HepG2 (cell line): Measurements from ENCODE around the gene ULK4. TPM values are rescaled to one million over a fixed set of nuclear protein-coding genes. Genes with fewer than 3 reads are reported as not detected.

ENCODE experiments used
- ATAC-seq: fragments of 200-7000 bp; cut with Tn5 transposase; 3 replicates; pipeline ENCODE4 v1.9.1; 2020; ENCODE audit warnings: mild to moderate bottlenecking, moderate library complexity
- BruUV-seq: library from RNA; stranded (reverse); fragments of 400-500 nt; replicated peaks from 2 replicates; lab custom pipeline; 2021; lab: Mats Ljungman, UMichigan
- CTCF ChIA-PET: fragments of 300-600 bp; formaldehyde crosslinking; extraction: SDS; loops from one replicate; lab custom pipeline; 2021; ENCODE audit warnings: low total read pairs, inconsistent platforms, low intra/inter-chr PET ratio; lab: Yijun Ruan, JAX
- POLR2A ChIA-PET: fragments of 350-600 bp; sonication (Branson Sonifier 250); formaldehyde crosslinking; loops from one replicate; lab custom pipeline; 2020; ENCODE audit warnings: antibody characterized with exemption, inconsistent platforms; lab: Yijun Ruan, JAX
- DNase-seq: peaks from one replicate; pipeline ENCODE4 v3.0.0-alpha.2; 2015; ENCODE audit warnings: low spot score
- FAIRE-seq: peaks from 3 replicates; lab custom pipeline; 2011; peaks lifted over from hg19 to GRCh38; lab: Jason Lieb, UNC
- H2AFZ ChIP-seq: one replicate; pipeline ENCODE4 v1.6.1; 2011; ENCODE audit warnings: low read length, inconsistent platforms
- H3K27ac ChIP-seq: fragments of 300-600 bp; 3 replicates; pipeline ENCODE4 v1.8.0; 2011; ENCODE audit warnings: mixed run types, mild to moderate bottlenecking, mixed read lengths, low read length, inconsistent platforms; ENCODE audit not compliant: insufficient read depth; ENCODE audit errors: extremely low read length
- H3K27me3 ChIP-seq, 2 experiments: fragments of 200-600 bp in 1 of 2; 2 replicates in 1 of 2; 3 replicates in 1 of 2; pipeline versions ENCODE4 v1.6.0 to v1.8.0; 2011; ENCODE audit warnings: low read length in 2 of 2, mild to moderate bottlenecking in 2 of 2, moderate library complexity in 2 of 2, inconsistent platforms in 1 of 2; ENCODE audit not compliant: insufficient read depth in 2 of 2, control insufficient read depth in 1 of 2
- H3K36me3 ChIP-seq, 2 experiments: fragments of 200-600 bp in 1 of 2; replicated peaks in 1 of 2; 2 replicates in 1 of 2; 3 replicates in 1 of 2; pipeline versions ENCODE4 v1.5.1 to v1.8.0; 2011; ENCODE audit warnings: low read length in 2 of 2, inconsistent platforms in 1 of 2; ENCODE audit not compliant: insufficient read depth in 2 of 2, control insufficient read depth in 1 of 2
- H3K4me1 ChIP-seq: 2 replicates; pipeline ENCODE4 v1.5.1; 2012; ENCODE audit warnings: low read length, inconsistent platforms; ENCODE audit not compliant: insufficient read depth
- H3K4me2 ChIP-seq: 2 replicates; pipeline ENCODE4 v1.6.0; 2011; ENCODE audit warnings: low read depth, low read length, inconsistent platforms
- H3K4me3 ChIP-seq, 3 experiments: fragments of 200-600 bp in 1 of 3; sonication (generic), shearing (Covaris generic) in 1 of 3; replicated peaks in 1 of 3; 2 replicates each; pipeline ENCODE4 v1.5.1; 2011 to 2016; ENCODE audit warnings: low read length in 3 of 3, inconsistent platforms in 2 of 3, low read depth in 2 of 3, mild to moderate bottlenecking in 2 of 3, control low read depth in 1 of 3, mixed read lengths in 1 of 3; ENCODE audit not compliant: insufficient read depth in 1 of 3
- H3K79me2 ChIP-seq: one replicate; pipeline ENCODE4 v1.6.1; 2011; ENCODE audit warnings: low read length, inconsistent platforms; ENCODE audit not compliant: insufficient read depth
- H3K9ac ChIP-seq: 2 replicates; pipeline ENCODE4 v1.6.0; 2011; ENCODE audit warnings: mild to moderate bottlenecking, low read depth, low read length, inconsistent platforms; ENCODE audit not compliant: insufficient read depth
- H3K9me3 ChIP-seq: 2 replicates; pipeline ENCODE4 v1.5.1; 2012; ENCODE audit warnings: mild to moderate bottlenecking, low read length
- H4K20me1 ChIP-seq: 2 replicates; pipeline ENCODE4 v1.6.0; 2011; ENCODE audit warnings: inconsistent platforms, mild to moderate bottlenecking, low read length, moderate library complexity; ENCODE audit not compliant: insufficient read depth
- CEBPB ChIP-seq: IDR thresholded peaks from 2 replicates; pipeline ENCODE4 v1.6.1; 2011; ENCODE audit warnings: low read depth, low read length, improper control_type of control experiment, borderline replicate concordance
- RBAK ChIP-seq: sonication (generic); formaldehyde crosslinking; IDR thresholded peaks from 2 replicates; pipeline ENCODE4 v1.5.1; 2020; ENCODE audit warnings: mild to moderate bottlenecking, missing genetic modification reagents
- RBM22 ChIP-seq: fragments of 200-400 bp; formaldehyde crosslinking; optimal IDR thresholded peaks from 2 replicates; pipeline ENCODE3; 2017; ENCODE audit warnings: mild to moderate bottlenecking, low read length, moderate library complexity
- WGBS: methylation state at CpG from one replicate; pipeline ENCODE4 v1.1.6; 2017; ENCODE audit warnings: low lambda C conversion rate; 5-methylcytosine and 5-hydroxymethylcytosine counted together
- in situ Hi-C: cut with HindIII; loops from 2 replicates; pipeline ENCODE4 v1.10.0; 2017; ENCODE audit warnings: low pct_unique_long_range_greater_than_20kb; ENCODE audit not compliant: extremely low pct_ligation_motif_present
- intact Hi-C: fragments of 100-400 bp; cut with micrococcal nuclease; formaldehyde crosslinking; loops from one replicate; pipeline ENCODE4 v1.10.0; 2022; ENCODE audit not compliant: unreplicated experiment
- polyA plus RNA-seq, 8 experiments: library from polyadenylated mRNA; depleted of rRNA in 3 of 8; stranded (reverse) in 7 of 8; unstranded in 1 of 8; fragments of >200 nt; fragmentation: Illumina TruSeq in 4 of 8; extraction: Trizol in 4 of 8; gene quantifications; 2 replicates each; pipeline versions ENCODE4 v1.2.1 to v1.2.3, GENCODE V29; 2011 to 2016; ENCODE audit warnings: low read depth in 4 of 8, missing spikeins in 1 of 8, mixed read lengths in 1 of 8; ENCODE audit not compliant: insufficient read depth in 1 of 8
- total RNA-seq, 5 experiments: library from RNA; depleted of rRNA; stranded (reverse); fragments of >200 nt; fragmentation: Illumina TruSeq; extraction: Trizol; gene quantifications; 2 replicates each; pipeline ENCODE4 v1.2.3, GENCODE V29; 2016; ENCODE audit warnings: low read depth in 1 of 5
- TF ChIP-seq, protein P1 (sequence below): sonication (generic); formaldehyde crosslinking; IDR thresholded peaks from 2 replicates; pipeline ENCODE4 v1.5.0; 2020; ENCODE audit warnings: mild to moderate bottlenecking, missing genetic modification reagents, borderline replicate concordance

ULK4 gene
- total and polyA plus RNA-seq, 2 of the 13 experiments (the other 11 are each of a cell fraction or from before 2014, with no cell fraction given), result 6.7 to 11.8 TPM

DNA sequence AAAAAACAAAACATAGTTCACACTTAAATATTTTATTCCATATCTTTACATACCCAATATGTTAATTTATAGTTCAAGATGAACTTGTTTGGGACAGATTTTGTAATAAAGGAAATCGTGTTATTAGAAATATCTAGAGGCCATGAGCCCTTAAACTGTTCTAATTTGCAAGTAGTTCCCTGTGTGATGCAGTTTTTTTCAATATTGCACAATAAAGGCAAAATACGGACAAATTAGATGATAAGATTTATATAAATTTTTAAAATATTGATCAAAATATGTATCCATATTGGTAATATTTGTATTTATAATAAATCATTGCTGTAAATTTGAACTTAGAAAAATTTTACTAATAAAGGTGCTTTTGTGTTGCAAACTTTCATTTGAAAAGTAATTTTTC lies 738.8 kb downstream of the ULK4 start:
- H3K27me3 ChIP-seq, result no peaks in the 10 kb centered on the region
- H3K27ac ChIP-seq, result no peak overlapping the region
- H2AFZ ChIP-seq, result no peak overlapping the region
- no peaks in the 10 kb centered on the region for H3K9me3 ChIP-seq
- peak; percentile 57 for TF ChIP-seq CEBPB
- TF ChIP-seq RBAK (CRISPR knock-in tag), result no peak
- TF ChIP-seq, all 625 proteins: peak for 1
- intact Hi-C loops, result no loop called here
- DNase-seq (no peak), FAIRE-seq (no peak), ATAC-seq (no peak)
- no TSS peak for BruUV-seq
- POLR2A ChIA-PET, result no interaction called here
- CTCF ChIA-PET, result no interaction called here
- in situ Hi-C loops, result loop anchor here (25.0 kb wide), 1 partner anchor 636 kb away; no protein-coding TSS in a partner anchor
- Histone ChIP-seq H3K36me3 (peaks cover 19 to 51% of the 10 kb centered on the region in 2 experiments), H3K4me1 (peaks cover 41% of the 10 kb centered on the region), H3K79me2 (peaks cover 96% of the 10 kb centered on the region), H3K4me3 (no peak overlapping the region), H4K20me1 (peaks cover 76% of the 10 kb centered on the region), H3K9ac (no peak overlapping the region), H3K4me2 (no peak overlapping the region)
- WGBS, result 98% methylated on average over 2 of the region's 2 CpGs

DNA sequence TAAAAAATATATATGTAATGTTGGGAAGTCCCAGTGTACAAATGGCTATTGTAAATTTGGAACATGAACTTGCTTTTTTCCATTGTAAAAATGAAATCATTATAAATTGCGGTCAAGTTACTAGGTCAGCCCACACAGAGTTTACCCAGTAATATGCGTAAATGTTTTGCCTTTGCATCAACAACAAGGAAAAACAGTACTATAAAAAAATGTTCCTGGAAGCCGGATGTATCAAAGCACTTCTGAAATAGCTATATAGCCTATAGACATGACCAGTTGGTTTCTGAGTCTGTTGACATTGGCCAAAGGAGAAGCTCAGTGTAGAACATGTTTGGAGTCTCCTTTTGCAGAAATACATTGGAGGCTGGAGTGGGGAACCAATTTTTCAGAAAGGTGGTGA lies 739.4 kb downstream of the ULK4 start:
- FAIRE-seq, result no peak
- Histone ChIP-seq H3K36me3 (peaks cover 16 to 45% of the 10 kb centered on the region in 2 experiments), H3K4me3 (no peak overlapping the region), H3K27ac (no peak overlapping the region), H3K79me2 (peaks cover 96% of the 10 kb centered on the region), H3K4me2 (no peak overlapping the region), H3K9ac (no peak overlapping the region)
- in situ Hi-C loops, result loop anchor here (25.0 kb wide), 1 partner anchor 635 kb away; no protein-coding TSS in a partner anchor
- POLR2A ChIA-PET, result no interaction called here
- TF ChIP-seq, protein P1, sequence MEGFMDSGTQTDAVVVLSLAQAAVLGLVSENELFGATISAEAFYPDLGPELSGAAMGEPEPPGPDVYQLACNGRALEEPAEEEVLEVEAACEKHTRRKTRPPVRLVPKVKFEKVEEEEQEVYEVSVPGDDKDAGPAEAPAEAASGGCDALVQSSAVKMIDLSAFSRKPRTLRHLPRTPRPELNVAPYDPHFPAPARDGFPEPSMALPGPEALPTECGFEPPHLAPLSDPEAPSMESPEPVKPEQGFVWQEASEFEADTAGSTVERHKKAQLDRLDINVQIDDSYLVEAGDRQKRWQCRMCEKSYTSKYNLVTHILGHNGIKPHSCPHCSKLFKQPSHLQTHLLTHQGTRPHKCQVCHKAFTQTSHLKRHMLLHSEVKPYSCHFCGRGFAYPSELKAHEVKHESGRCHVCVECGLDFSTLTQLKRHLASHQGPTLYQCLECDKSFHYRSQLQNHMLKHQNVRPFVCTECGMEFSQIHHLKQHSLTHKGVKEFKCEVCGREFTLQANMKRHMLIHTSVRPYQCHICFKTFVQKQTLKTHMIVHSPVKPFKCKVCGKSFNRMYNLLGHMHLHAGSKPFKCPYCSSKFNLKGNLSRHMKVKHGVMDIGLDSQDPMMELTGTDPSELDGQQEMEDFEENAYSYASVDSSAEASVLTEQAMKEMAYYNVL (CRISPR knock-in tag), result no peak
- peak; percentile 32 for TF ChIP-seq RBM22
- TF ChIP-seq, all 625 proteins: peak for 1
- Histone ChIP-seq H4K20me1 (peaks cover 77% of the 10 kb centered on the region), H3K9me3 (no peaks in the 10 kb centered on the region), H2AFZ (no peak overlapping the region), H3K27me3 (no peaks in the 10 kb centered on the region), H3K4me1 (peaks cover 46% of the 10 kb centered on the region)
- no TSS peak for BruUV-seq
- DNase-seq (no peak), ATAC-seq (no peak)
- intact Hi-C loops, result no loop called here
- CTCF ChIA-PET, result no interaction called here
- 95% methylated on average over 3 of the region's 3 CpGs for WGBS
